ENCODE data around the gene NEURL2.

GRCh38 chr20:45935416-45936046, 44.5 kb upstream of the NEURL2 start:
- no peak for TF ChIP-seq CTCF (IDR thresholded peaks at IDR 0.05)
- TF ChIP-seq POLR2AphosphoS5 (IDR thresholded peaks at IDR 0.05): peak in 2 of 3 donors; percentile 3 to 65
- TF ChIP-seq POLR2A (IDR thresholded peaks at IDR 0.05): no peak
